DND-41 (cell line): Measurements from ENCODE around the gene TNIK.

Source experiments
- CTCF ChIP-seq: IDR thresholded peaks from 2 replicates; pipeline ENCODE4 v1.5.1; 2012; ENCODE audit warnings: borderline replicate concordance, low read length, moderate library complexity, mild to moderate bottlenecking; ENCODE audit not compliant: poor library complexity, severe bottlenecking; ENCODE audit errors: extremely low read depth
- EZH2 ChIP-seq: IDR thresholded peaks from 3 replicates; pipeline ENCODE4 v1.6.1; 2012; ENCODE audit warnings: borderline replicate concordance, low read depth, mild to moderate bottlenecking, moderate library complexity, low read length, inconsistent platforms; ENCODE audit not compliant: severe bottlenecking

DNA sequence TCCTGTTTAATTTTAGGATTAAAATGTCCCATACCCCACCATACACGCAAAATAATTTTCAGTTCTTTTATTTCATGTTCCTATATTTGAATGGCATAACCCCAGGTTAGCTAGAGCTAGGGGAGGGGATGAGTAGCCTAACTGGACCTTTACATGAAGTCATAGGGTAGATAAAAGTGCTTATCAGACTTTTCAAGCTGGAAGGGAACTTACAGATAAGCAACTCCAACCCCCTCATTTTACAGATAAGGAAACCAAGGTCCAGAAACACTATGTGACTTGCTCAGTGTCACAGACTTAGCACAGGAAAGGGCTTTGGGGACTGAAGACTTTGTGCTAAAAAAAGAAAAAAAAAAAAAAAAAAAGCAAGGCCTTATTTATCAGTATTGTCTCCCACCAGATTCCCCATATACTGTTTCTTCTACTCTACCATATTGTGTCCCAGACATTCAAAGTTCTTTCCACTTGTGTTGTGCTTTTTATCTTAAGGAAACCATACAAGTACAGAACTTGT is 10.6 kb upstream of the TNIK start:
- no peak for TF ChIP-seq CTCF
- no peak for TF ChIP-seq EZH2
